ENCODE data around the gene NPB.

DNA sequence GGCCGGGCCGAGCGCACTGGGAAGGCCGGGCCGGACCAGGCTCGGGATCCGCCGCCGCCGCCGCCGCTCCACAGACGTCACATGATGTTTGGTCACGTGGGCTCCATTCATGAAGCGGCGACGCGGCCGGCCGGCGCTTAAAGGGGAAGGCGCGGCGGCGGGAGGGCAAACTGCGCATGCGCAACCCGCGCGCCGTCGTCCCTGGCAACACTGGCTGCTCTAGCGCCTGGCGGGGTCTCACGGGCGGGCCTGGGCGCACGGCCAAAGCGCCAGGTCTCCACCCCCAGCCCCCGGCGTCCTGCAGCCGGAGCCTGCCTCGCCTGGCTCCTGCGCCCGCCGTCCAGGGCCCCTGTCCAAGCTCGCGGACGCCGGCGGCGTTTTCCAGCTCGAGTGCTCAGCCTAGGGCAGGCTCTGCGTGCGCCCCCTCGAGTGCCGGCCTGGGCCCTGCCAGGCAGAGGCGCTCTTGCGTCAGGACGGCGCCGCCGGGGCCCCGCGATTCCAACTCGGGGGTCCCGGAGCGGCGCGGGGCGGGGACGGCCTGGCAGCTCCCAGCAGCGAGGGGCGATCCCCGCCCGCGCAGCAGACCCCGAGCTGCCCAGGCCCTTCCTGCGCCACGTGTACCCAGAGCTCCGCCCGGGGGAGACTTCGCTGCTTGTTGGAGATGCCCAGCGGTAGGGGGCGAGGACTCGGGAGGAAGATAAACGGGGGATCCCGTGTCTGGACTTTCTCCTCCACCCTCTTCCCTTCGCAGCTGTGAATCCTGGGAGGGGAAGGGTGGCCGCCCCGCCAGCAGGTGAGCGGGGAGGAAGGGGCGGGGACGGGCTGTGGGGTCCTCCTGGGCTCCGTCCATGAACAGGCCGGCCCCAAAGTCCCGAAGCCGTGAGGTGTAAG is 25.9 kb downstream of the NPB start, which contains the start of gene MAFG:
- TF ChIP-seq, protein P1, sequence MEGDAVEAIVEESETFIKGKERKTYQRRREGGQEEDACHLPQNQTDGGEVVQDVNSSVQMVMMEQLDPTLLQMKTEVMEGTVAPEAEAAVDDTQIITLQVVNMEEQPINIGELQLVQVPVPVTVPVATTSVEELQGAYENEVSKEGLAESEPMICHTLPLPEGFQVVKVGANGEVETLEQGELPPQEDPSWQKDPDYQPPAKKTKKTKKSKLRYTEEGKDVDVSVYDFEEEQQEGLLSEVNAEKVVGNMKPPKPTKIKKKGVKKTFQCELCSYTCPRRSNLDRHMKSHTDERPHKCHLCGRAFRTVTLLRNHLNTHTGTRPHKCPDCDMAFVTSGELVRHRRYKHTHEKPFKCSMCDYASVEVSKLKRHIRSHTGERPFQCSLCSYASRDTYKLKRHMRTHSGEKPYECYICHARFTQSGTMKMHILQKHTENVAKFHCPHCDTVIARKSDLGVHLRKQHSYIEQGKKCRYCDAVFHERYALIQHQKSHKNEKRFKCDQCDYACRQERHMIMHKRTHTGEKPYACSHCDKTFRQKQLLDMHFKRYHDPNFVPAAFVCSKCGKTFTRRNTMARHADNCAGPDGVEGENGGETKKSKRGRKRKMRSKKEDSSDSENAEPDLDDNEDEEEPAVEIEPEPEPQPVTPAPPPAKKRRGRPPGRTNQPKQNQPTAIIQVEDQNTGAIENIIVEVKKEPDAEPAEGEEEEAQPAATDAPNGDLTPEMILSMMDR (IDR thresholded peaks at IDR 0.05), result peak; percentile 52
- TF ChIP-seq EZH2 (IDR thresholded peaks at IDR 0.05; ENCODE audit: borderline replicate concordance, insufficient read depth, low read depth, low read length, poor library complexity, severe bottlenecking), result no peak

All from B cell (primary cell).